Measurements from ENCODE around the gene AIF1L. TPM values are rescaled to one million over a fixed set of nuclear protein-coding genes. Genes with fewer than 3 reads are reported as not detected.

Gene AIF1L
- total and polyA plus RNA-seq, 2 of the 13 experiments (the other 11 are each of a cell fraction or from before 2014, with no cell fraction given): 12.4 to 36.5 TPM

- FAIRE-seq (no peak), DNase-seq (ENCODE audit: low spot score) (no peak), ATAC-seq (no peak)
- peaks cover 0 to 3% of the 10 kb centered on the region in 2 experiments; a peak in 1 of 5 replicates for H3K27me3 ChIP-seq (ENCODE audit: control insufficient read depth in 1 of 2, insufficient read depth in 2 of 2, low read length in 2 of 2)
- no TSS peak for BruUV-seq (replicated peaks)
- intact Hi-C loops (cut with micrococcal nuclease; ENCODE audit: unreplicated experiment): no loop called here
- H4K20me1 ChIP-seq (ENCODE audit: insufficient read depth, low read length): no peaks in the 10 kb centered on the region
- no peaks in the 10 kb centered on the region for H3K9me3 ChIP-seq (ENCODE audit: low read length)
- CTCF ChIA-PET (ENCODE audit: low intra/inter-chr PET ratio, low total read pairs): no interaction called here
- 100% methylated on average over 7 of the region's 8 CpGs for WGBS (ENCODE audit: low lambda C conversion rate)
- POLR2A ChIA-PET: no interaction called here
- no peak overlapping the region for H3K4me3 ChIP-seq (replicated peaks in 1 of 3; ENCODE audit: insufficient read depth in 1 of 3, low read depth in 2 of 3, low read length in 3 of 3)
- H3K4me1 ChIP-seq (ENCODE audit: insufficient read depth, low read length): peaks cover 17% of the 10 kb centered on the region
- no peak overlapping the region for H3K4me2 ChIP-seq (ENCODE audit: low read depth, low read length)
- no peak overlapping the region for H3K27ac ChIP-seq (ENCODE audit: extremely low read length, insufficient read depth, low read length)
- H3K79me2 ChIP-seq (ENCODE audit: insufficient read depth, low read length): no peaks in the 10 kb centered on the region
- no peak overlapping the region for H3K9ac ChIP-seq (ENCODE audit: insufficient read depth, low read depth, low read length)
- in situ Hi-C loops (cut with HindIII; ENCODE audit: extremely low pct_ligation_motif_present, low pct_unique_long_range_greater_than_20kb): no loop called here
- no peaks in the 10 kb centered on the region; a peak in 1 of 5 replicates for H3K36me3 ChIP-seq (replicated peaks in 1 of 2; ENCODE audit: control insufficient read depth in 1 of 2, insufficient read depth in 2 of 2, low read length in 2 of 2)
- H2AFZ ChIP-seq (ENCODE audit: low read length): no peak overlapping the region
- no peak for TF ChIP-seq MZF1 (CRISPR knock-in tag; IDR thresholded peaks at IDR 0.05; ENCODE audit: borderline replicate concordance)
- no peak for TF ChIP-seq TOPORS (CRISPR knock-in tag; IDR thresholded peaks at IDR 0.05)
- TF ChIP-seq CENPX (CRISPR knock-in tag; IDR thresholded peaks at IDR 0.05): no peak
- TF ChIP-seq, protein P1, sequence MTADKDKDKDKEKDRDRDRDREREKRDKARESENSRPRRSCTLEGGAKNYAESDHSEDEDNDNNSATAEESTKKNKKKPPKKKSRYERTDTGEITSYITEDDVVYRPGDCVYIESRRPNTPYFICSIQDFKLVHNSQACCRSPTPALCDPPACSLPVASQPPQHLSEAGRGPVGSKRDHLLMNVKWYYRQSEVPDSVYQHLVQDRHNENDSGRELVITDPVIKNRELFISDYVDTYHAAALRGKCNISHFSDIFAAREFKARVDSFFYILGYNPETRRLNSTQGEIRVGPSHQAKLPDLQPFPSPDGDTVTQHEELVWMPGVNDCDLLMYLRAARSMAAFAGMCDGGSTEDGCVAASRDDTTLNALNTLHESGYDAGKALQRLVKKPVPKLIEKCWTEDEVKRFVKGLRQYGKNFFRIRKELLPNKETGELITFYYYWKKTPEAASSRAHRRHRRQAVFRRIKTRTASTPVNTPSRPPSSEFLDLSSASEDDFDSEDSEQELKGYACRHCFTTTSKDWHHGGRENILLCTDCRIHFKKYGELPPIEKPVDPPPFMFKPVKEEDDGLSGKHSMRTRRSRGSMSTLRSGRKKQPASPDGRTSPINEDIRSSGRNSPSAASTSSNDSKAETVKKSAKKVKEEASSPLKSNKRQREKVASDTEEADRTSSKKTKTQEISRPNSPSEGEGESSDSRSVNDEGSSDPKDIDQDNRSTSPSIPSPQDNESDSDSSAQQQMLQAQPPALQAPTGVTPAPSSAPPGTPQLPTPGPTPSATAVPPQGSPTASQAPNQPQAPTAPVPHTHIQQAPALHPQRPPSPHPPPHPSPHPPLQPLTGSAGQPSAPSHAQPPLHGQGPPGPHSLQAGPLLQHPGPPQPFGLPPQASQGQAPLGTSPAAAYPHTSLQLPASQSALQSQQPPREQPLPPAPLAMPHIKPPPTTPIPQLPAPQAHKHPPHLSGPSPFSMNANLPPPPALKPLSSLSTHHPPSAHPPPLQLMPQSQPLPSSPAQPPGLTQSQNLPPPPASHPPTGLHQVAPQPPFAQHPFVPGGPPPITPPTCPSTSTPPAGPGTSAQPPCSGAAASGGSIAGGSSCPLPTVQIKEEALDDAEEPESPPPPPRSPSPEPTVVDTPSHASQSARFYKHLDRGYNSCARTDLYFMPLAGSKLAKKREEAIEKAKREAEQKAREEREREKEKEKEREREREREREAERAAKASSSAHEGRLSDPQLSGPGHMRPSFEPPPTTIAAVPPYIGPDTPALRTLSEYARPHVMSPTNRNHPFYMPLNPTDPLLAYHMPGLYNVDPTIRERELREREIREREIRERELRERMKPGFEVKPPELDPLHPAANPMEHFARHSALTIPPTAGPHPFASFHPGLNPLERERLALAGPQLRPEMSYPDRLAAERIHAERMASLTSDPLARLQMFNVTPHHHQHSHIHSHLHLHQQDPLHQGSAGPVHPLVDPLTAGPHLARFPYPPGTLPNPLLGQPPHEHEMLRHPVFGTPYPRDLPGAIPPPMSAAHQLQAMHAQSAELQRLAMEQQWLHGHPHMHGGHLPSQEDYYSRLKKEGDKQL (CRISPR knock-in tag; IDR thresholded peaks at IDR 0.05; ENCODE audit: low read depth): no peak
- TF ChIP-seq ATF3 (CRISPR knock-in tag; IDR thresholded peaks at IDR 0.05): no peak
- no peak for TF ChIP-seq ZNF121 (CRISPR knock-in tag; IDR thresholded peaks at IDR 0.05)
- TF ChIP-seq ZNF34 (CRISPR knock-in tag; IDR thresholded peaks at IDR 0.05; ENCODE audit: borderline replicate concordance): no peak
- TF ChIP-seq ZNF562 (CRISPR knock-in tag; IDR thresholded peaks at IDR 0.05; ENCODE audit: borderline replicate concordance): no peak
- no peak for TF ChIP-seq HDAC2 (CRISPR knock-in tag; IDR thresholded peaks at IDR 0.05)
- TF ChIP-seq ZNF558 (CRISPR knock-in tag; IDR thresholded peaks at IDR 0.05; ENCODE audit: borderline replicate concordance): no peak
- TF ChIP-seq ZSCAN31 (CRISPR knock-in tag; IDR thresholded peaks at IDR 0.05; ENCODE audit: low read depth): no peak
- no peak for TF ChIP-seq PHF20 (CRISPR knock-in tag; IDR thresholded peaks at IDR 0.05)
- TF ChIP-seq ZNF841 (CRISPR knock-in tag; IDR thresholded peaks at IDR 0.05; ENCODE audit: borderline replicate concordance): no peak
- TF ChIP-seq DBP (CRISPR knock-in tag; IDR thresholded peaks at IDR 0.05; ENCODE audit: not compliant biosample characterization): no peak
- no peak for TF ChIP-seq JDP2 (CRISPR knock-in tag; IDR thresholded peaks at IDR 0.05; ENCODE audit: borderline replicate concordance)
- TF ChIP-seq, protein P2, sequence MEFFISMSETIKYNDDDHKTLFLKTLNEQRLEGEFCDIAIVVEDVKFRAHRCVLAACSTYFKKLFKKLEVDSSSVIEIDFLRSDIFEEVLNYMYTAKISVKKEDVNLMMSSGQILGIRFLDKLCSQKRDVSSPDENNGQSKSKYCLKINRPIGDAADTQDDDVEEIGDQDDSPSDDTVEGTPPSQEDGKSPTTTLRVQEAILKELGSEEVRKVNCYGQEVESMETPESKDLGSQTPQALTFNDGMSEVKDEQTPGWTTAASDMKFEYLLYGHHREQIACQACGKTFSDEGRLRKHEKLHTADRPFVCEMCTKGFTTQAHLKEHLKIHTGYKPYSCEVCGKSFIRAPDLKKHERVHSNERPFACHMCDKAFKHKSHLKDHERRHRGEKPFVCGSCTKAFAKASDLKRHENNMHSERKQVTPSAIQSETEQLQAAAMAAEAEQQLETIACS (CRISPR knock-in tag; IDR thresholded peaks at IDR 0.05): no peak
- TF ChIP-seq ZNF652 (CRISPR knock-in tag; IDR thresholded peaks at IDR 0.05; ENCODE audit: borderline replicate concordance, low read depth): no peak
- no peak for TF ChIP-seq KAT8 (CRISPR knock-in tag; IDR thresholded peaks at IDR 0.05)
These were observed 17.3 kb downstream of the AIF1L start for GRCh38 chr9:131113655-131114054.
